ENCODE data around the gene ME3. TPM values are rescaled to one million over a fixed set of nuclear protein-coding genes. Genes with fewer than 3 reads are reported as not detected.
"Not testable (repeated sequence)": the region's sequence is repeated elsewhere in the genome, so short reads cannot be mapped to it uniquely, and the experiment has no call there.

ME3 gene
- polyA plus RNA-seq, 1 experiment, result 15.8 TPM

DNA sequence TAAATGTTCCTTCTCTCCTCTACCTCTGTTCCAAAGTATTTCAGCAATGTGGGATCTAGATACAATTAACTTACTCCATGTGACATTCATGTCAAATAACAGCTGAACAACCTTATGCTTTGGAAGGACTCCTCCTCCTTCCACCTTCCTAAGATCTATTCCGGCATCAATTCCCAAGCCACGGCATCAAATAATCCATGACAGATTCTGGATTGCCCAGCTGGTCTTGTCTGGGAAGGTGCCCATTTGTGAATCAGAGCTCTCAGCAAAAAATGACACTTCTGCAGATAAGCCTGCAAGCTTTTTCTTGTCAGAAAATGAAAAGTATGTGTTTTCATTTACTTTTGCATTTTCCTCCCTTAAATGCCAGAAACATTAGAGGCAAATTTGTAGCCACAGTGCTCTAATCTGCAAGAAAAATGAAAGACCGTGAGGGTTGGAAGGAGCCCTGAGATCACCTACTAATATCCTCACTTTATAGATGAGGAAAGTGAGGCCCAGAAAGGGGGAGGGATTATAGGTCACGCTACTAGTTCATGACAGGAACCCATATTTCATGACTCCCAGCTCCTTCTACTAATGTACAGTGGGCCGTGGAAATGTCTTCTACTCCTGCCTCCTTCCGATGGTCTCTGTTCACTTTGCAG lies 124.0 kb downstream of the ME3 start:
- CTCF ChIA-PET, result interaction anchor here (0.8 to 1.7 kb wide), 5 partner anchors 10 to 58 kb away, joined by 3 read pairs; no protein-coding TSS in a partner anchor
- POLR2A ChIA-PET, result no interaction called here
- TF ChIP-seq, protein P1, sequence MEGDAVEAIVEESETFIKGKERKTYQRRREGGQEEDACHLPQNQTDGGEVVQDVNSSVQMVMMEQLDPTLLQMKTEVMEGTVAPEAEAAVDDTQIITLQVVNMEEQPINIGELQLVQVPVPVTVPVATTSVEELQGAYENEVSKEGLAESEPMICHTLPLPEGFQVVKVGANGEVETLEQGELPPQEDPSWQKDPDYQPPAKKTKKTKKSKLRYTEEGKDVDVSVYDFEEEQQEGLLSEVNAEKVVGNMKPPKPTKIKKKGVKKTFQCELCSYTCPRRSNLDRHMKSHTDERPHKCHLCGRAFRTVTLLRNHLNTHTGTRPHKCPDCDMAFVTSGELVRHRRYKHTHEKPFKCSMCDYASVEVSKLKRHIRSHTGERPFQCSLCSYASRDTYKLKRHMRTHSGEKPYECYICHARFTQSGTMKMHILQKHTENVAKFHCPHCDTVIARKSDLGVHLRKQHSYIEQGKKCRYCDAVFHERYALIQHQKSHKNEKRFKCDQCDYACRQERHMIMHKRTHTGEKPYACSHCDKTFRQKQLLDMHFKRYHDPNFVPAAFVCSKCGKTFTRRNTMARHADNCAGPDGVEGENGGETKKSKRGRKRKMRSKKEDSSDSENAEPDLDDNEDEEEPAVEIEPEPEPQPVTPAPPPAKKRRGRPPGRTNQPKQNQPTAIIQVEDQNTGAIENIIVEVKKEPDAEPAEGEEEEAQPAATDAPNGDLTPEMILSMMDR (IDR thresholded peaks at IDR 0.05; ENCODE audit: insufficient read depth, low read depth, low read length), result no peak
- Histone ChIP-seq H3K27me3 (ENCODE audit: control insufficient read depth, insufficient read depth, low read length) (no peaks in the 10 kb centered on the region), H3K4me3 (ENCODE audit: low read depth, low read length) (no peak overlapping the region), H3K36me3 (ENCODE audit: control insufficient read depth, insufficient read depth, low read length) (no peaks in the 10 kb centered on the region)
- DNase-seq (ENCODE audit: low read depth), result no peak

DNA sequence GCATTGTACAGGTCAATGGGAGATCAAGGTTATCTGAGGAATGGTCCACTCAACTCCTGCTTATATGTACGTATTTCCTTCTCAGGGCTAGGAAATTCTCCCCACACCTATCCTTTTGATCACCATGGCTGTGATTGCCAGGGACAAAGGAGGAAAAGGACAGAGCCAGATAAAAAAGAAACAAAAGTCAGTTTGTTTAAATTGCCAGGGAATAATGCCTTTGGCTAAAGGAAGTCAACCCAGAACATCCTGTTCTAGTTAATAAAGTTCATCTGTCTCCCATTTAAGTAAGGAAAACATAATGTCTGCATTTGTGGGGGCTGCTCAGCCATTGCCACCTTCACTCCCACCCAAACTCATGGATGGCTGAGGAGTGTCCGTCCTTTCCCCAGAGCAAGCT lies 124.7 kb downstream of the ME3 start:
- TF ChIP-seq, protein P1 (IDR thresholded peaks at IDR 0.05; ENCODE audit: insufficient read depth, low read depth, low read length), result no peak
- no peaks in the 10 kb centered on the region for H3K27me3 ChIP-seq (ENCODE audit: control insufficient read depth, insufficient read depth, low read length)
- DNase-seq (ENCODE audit: low read depth), result no peak
- no peak overlapping the region for H3K4me3 ChIP-seq (ENCODE audit: low read depth, low read length)
- no peaks in the 10 kb centered on the region for H3K36me3 ChIP-seq (ENCODE audit: control insufficient read depth, insufficient read depth, low read length)
- ChIA-PET CTCF (interaction anchor here (0.8 to 1.6 kb wide), 4 partner anchors 11 to 33 kb away, joined by 3 read pairs; no protein-coding TSS in a partner anchor), POLR2A (no interaction called here)

DNA sequence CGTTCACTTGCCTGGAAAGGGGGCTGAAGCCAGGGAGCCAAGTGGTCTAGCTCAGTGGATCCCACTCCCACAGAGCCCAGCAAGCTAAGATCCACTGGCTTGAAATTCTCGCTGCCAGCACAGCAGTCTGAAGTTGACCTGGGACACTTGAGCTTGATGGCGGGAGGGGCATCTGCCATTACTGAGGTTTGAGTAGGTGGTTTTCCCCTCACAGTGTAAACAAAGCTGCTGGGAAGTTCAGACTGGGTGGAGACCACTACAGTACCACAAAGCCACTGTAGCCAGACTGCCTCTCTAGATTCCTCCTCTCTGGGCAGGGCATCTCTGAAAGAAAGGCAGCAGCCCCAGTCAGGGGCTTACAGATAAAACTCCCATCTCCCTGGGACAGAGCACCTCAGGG lies 131.1 kb downstream of the ME3 start:
- H3K4me3 ChIP-seq (ENCODE audit: low read depth, low read length); POLR2A ChIA-PET; H3K27me3 ChIP-seq (ENCODE audit: control insufficient read depth, insufficient read depth, low read length); H3K36me3 ChIP-seq (ENCODE audit: control insufficient read depth, insufficient read depth, low read length); CTCF ChIA-PET; DNase-seq (ENCODE audit: low read depth): not testable (repeated sequence)

DNA sequence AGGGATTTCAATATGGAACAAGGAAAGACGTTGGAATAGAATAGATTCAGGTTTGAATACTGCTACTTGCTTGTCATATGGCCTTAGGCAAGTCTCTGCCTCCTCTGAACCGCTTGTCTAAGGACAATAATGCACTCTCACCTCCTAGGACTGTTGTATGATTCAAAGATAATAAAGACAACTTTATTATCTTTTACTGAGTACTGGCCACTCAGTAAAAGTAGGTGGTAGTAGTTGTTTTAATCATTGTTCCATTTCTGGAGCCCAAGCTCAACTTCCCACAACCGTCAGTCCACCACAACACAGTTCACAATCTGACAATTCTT lies 134.2 kb downstream of the ME3 start:
- ChIA-PET POLR2A (no interaction called here), CTCF (no interaction called here)
- Histone ChIP-seq H3K4me3 (ENCODE audit: low read depth, low read length) (no peak overlapping the region), H3K27me3 (ENCODE audit: control insufficient read depth, insufficient read depth, low read length) (no peaks in the 10 kb centered on the region), H3K36me3 (ENCODE audit: control insufficient read depth, insufficient read depth, low read length) (no peaks in the 10 kb centered on the region)
- DNase-seq (ENCODE audit: low read depth), result no peak
- TF ChIP-seq, protein P1 (IDR thresholded peaks at IDR 0.05; ENCODE audit: insufficient read depth, low read depth, low read length), result no peak

DNA sequence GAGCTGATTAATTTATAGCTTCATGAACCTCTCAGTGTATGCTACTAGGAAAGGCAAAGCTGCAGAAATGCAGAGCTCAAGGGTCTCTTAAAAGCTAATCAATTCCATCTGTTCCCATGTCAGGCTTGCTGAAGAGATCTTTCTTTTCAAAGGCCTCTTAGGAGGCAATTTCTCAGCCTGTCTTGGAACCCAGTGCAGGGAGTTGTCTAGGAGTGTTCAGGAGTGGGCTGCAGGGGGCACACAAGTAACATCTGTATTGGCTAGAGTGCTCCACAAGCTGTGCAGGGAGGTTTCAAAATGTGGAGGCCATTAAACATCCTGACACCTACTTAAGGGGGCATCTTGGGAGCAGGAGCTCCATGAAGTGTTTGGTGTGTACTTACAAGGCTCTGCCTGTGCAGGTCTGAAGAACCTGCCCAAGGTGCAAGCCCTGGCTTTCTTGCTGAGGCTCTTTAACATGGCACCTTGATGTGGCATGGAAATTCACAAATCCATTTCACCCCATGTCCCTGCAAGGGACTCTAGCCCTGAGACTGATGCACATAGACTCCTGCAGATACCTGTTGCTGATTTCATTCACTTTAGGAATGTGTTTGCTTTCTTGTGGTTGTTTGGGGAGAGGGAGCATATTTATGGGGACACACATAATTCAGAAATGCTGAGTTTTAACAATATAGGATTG lies 134.7 kb downstream of the ME3 start:
- TF ChIP-seq, protein P1 (IDR thresholded peaks at IDR 0.05; ENCODE audit: insufficient read depth, low read depth, low read length), result no peak; the same call in 1 of the 2 replicates
- Histone ChIP-seq H3K36me3 (ENCODE audit: control insufficient read depth, insufficient read depth, low read length) (no peaks in the 10 kb centered on the region), H3K4me3 (ENCODE audit: low read depth, low read length) (no peak overlapping the region), H3K27me3 (ENCODE audit: control insufficient read depth, insufficient read depth, low read length) (no peaks in the 10 kb centered on the region)
- no peak for DNase-seq (ENCODE audit: low read depth)
- CTCF ChIA-PET, result no interaction called here
- POLR2A ChIA-PET, result no interaction called here
